NCI-H2081 (cell line): Measurements from ENCODE around the gene BRDT.
A peak's percentile ranks its signal among the peaks of the same experiment; 100 is the strongest.
"Not testable (repeated sequence)": the region's sequence is repeated elsewhere in the genome, so short reads cannot be mapped to it uniquely, and the experiment has no call there.

Experiments used
- DNase-seq, 2 experiments: peaks; one replicate each; lab custom pipeline; 2025; lab: John Stamatoyannopoulos, UW

The BRDT gene

DNA sequence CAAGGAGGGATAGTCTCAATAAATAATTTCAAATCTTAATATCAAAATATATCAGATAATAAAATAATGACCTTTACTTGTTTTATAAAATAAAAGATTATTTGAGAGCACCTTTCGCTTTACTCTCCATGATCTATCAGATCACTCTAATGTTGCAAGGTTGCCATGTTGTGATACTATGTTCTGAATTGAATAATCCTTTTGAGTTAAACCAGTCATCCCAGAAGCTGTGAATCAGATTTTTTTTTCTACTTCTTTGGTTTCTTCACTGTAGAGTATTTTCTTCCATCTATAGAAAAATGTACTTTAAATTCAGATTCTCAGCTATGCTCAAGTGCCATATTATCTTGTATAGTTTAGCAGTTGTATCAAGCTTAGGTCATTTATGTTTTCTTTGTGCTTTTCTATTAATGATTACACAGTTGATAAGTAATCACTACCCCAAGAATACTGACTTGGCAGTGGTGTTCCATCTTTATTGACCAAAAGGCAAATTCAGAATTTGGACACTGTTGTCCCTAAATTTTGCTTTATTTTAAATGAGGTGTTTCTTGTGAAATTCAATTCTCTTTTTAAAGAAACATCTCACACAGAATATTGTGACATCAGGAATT is 32.9 kb downstream of the BRDT start:
- no peak for DNase-seq

DNA sequence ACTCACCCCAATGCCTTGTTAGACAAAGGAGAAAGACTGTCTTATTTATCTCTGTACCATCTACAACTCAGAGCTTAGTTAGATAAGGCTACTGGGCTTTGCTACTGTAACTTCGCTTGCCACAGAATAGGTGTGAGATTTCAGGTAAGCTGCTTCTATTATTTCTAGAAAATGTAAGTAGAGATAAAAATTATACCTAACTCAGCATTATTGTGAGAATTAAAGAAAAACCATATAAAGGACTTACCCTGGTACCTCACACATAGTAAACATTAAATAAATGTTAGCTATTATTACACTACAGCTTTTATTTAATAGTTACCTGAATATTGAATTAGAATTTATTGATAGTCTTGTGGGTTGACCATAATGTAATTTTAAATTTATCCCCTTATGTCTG is 44.1 kb downstream of the BRDT start:
- DNase-seq = no peak

DNA sequence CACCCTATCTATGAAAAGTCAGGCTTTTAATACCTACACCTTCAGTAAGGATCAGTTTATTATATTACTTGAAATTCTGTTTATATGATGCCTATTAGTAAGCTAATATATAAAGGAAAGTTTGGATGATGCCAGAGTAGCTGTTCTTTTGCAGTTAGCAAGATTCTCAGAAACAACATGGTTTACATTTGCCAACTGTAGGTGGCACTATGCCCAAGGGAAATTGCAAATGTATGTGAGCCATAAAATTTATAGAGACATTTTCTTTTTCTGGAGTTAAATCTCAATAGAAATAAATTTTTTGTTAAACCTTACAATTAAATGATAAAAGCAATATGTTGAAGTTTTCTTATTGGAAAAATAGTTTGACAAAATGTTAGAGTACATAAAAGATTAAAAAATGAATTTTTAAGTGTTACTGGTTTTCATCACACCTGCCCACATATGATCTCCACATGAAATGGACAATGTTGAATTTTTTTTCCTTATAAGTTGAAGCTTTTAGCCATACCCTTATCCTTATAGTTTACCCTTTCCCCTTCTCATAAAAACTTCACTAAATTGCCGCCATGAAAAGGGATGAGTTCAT is 48.5 kb downstream of the BRDT start:
- DNase-seq = peak; percentile 18 to 23

DNA sequence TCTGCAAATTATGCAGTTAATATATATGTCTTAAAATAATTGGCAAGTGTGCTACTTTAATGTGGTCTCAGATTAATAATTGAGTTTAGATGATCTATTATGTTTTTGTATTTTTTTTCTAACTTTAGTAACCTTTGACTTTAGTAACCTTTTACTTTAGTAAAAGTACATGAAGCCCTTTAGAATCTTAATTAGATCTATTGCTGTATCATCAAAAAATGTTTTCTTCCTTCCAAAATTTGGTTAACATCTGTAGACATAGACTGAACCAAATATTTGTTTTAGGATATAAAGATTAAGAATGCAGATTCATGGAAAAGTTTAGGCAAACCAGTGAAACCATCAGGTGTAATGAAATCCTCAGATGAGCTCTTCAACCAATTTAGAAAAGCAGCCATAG is 54.9 kb downstream of the BRDT start:
- DNase-seq = no peak

DNA sequence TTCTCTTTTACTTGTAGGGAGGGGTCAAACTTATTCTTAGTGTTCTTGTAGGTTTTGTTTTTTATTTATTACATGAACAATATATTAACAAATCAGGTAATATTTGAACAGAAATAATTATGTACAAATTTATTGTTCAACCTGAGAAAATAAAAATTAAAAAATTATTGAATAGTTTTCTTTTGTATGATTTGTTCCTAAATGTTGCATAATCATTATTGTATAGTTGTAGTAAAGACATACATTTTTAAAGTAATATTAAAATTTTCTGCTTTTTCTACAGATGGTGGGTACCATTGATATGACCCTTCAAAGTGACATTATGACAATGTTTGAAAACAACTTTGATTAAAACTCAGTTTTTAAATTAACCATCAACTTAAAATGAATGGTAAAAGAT is 64.7 kb downstream of the BRDT start:
- DNase-seq = no peak

DNA sequence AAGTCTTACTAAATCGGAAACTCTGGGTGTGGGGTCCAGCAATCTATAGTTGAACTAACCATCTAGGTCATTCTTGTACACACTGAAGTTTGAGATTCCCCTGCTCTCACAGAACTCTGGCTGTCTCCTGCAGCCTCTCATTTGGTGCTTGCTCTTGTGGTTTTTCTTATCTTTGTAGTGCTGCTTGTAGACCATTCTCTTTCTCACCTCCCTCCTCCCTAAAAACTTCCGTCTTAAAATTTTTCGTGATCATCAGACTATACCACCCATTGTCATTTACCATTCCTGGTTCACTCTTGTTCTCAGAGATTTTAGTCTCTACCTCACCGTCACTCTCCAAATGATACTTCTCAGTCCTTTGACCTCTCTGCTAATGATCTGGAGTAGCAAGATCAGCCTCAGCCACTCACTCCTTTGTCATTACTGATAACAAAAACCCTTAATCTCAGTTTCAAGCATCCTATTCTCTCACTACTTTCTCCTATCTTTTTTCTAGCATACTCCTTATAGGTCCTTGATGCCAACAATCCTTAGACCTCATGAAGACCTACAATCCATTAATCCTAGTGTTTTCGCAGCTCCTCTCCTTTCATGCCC is 67.6 kb downstream of the BRDT start:
- DNase-seq = no peak

DNA sequence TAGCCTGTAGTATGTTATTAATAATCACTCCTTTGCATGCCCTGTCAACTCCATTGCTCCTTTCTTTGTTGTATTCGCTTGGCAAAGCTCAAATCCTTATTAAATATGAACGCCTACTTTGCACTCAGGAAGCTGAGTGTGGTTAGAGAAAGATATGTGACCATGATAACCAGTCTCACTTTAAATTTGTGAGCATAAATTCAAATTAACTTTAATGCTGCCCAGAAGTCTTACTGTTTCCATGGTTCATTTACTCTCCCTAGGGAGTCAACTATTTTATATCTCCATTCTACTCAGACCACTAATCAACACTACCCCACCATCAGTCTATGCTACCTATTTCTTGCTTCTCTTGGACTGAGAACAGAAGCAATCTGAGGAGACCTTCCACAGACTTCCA is 68.5 kb downstream of the BRDT start:
- DNase-seq = no peak

DNA sequence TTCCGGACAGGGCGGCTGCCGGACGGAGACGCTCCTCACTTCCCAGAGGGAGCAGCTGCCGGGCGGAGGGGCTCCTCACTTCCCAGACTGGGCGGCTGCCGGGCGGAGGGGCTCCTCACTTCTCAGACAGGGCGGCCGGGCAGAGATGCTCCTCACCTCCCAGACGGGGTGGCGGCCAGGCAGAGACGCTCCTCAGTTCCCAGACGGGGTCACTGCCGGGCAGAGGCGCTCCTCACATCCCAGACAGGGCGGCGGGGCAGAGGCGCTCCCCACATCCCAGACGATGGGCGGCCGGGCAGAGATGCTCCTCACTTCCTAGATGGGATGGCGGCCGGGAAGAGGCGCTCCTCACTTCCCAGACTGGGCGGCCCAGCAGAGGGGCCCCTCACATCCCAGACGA is 76.8 kb downstream of the BRDT start:
- not testable (repeated sequence) for DNase-seq

DNA sequence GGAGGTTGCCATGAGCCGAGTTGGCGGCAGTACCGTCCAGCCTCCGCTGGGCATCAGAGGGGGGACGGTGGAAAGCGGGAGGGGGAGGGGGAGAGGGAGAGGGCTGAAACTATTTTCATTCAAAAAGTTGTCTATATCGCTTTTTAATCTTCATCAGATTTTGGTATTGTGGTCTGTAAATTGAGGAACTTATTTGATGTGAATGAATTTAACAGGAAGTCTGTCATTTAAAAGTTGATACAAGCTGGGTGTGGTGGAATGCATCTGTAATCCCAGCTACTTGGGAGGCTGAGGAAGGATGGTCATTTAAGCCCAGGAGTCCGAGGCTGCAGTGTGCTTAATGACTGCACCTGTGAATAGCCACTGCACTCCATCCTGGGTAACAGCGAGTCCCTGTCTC is 77.6 kb downstream of the BRDT start:
- no peak for DNase-seq

DNA sequence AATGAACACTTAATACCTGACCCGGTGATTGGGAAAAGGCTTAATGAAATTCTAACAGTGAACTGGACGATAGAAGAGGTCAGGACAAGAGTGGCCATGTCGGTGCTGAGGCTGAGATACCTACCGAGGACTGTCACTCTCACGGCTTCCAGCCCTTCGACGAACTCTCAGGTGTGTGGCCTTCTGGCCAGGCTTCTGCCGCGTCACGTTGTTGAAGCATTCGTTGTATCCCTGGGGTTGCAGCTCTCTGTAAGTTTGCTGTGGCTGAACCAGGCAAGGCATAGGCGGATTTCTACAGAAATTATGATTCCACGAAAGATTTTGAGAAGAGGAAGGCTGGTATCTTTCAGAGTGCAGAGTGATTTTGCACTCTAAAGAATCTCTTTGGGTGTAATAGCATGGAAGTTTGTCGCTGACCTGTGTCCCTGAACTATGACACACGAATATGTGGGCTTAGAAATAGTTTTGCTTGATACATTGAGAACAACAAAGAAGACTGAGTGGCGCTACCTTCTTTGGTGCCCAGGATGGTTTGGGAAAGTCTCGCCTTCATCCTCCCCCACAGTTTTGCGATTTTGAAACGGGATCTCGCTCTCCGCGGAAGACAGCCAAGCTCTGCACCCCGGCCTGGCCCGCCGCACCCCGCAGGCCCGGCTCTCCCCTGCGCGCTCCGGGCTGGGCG is 80.2 kb downstream of the BRDT start:
- DNase-seq = no peak

DNA sequence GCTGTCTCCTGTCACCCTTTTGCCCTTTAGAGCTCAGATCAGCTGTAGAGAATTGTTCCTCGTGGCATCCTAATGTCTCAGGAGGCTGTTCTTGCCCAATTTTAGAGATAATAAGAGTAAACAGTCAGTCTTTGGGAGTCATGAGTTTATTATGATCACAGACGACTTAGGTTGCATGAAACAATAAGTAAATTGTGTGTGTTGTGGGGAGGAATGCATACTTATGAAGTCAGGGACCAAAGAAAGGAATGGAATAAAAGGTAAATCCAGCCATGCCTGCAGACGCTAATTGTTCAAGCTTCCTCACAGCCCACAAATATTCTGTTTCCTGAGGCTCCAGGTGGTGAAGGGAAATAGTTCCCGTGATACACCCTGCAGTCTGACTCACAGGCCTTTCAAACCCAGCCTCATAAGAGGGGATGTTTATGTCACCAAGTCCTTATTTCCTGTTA is 81.5 kb downstream of the BRDT start:
- peak; percentile 30 to 45 for DNase-seq

DNA sequence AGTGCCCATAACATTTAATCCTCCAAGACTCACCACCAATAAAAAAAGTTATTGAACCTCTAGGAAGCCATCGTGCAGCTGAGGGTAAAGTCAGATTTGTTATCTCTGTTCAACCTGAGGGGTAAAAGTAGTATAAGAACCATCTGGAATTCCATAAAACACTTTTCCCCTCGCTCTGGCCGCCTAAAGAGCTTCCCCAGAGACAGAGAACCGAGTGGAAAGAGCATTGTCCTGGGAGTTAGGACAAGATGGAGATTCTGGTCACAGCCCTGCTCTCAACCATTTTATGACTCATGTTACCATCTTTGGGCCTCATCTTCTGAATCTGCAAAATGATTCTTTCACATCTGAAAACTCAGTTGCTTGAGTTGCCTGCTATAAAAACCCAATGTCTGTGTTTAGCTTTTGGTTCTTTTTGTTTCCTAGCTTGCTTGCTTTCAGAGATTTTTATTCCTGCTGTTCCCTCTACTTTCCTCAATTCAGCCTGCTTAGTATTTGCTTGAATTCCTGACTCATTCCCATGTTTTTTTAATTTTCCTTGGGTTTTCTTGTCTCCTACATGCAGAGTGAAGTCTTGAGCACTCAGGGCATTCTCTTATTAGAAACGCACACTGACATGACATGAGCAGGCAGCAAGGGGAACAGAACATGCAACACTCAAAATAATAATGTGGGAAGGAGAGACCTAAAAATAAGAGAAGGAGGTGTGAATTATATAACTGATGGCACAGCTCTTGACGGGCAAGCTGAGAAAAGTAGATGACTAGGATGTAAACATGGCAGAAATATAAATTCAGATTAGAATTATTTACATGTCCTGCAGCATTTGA is 82.3 kb downstream of the BRDT start:
- no peak for DNase-seq

DNA sequence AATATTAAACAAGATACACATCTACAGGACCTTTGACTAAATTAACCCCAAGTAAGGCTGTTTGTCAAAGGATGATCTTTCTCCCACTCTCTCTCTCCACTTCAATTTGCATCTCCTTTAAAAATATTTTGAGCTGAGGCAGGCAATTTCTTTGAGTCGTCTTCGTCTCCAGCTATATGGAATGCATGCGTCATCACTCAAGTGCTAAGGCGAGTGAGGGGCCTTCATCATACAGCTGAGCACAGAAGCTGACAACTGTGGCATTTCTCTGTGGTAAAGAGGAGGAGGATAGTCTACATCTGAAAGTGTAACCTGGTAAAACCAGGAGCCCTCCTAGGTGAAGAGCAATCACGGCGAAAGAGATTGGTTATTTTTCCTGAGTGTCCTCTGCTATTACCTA is 88.2 kb downstream of the BRDT start:
- no peak for DNase-seq

DNA sequence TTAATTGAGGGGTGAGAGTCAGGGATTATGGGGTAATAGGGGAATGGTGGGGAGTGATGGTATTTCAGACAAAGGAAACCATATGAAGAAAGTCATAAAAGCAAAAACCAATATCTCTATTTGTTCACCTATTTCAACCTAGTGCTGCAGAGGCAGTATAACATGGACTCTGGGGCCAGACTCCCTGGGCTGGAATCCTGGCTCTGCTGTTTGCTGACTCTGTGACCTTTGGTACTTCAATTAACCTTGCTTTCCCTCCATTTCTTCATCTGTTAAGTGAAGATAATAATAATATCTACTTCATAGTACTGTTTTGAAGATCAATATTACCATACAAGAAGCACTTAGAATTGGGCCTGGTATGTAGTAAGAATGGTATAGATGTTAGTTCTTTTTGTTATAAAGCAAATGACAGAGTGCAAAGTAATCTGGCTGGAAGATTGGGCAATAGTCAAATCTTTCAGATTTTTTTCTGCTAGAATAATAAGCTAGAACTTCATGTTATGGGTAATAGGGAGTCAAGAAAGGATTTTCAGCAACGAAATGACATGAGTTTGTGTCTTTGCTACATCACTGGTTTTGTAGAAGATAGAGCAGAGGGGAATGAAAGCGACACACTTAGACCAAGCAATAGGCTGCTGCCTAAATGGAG is 89.6 kb downstream of the BRDT start:
- no peak for DNase-seq

DNA sequence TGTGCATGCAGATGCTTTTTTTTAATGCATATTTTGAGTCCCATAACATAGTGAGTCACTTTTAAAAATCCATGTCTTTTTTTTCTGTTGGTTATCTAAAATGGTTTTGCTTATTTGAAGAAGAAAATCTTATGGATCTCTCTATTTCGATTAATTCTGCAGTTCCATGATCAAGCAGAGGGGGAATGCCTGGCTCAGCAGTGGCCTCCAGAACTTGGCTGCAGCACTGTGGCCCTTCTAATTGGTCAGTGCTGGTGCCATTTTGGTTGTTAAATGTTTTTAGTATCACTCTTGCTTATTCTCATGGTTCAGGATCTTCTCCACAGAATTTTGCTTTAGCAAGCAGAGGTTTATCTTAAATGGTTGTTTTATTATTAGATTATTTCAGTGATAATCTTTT is 91.8 kb downstream of the BRDT start:
- no peak for DNase-seq

DNA sequence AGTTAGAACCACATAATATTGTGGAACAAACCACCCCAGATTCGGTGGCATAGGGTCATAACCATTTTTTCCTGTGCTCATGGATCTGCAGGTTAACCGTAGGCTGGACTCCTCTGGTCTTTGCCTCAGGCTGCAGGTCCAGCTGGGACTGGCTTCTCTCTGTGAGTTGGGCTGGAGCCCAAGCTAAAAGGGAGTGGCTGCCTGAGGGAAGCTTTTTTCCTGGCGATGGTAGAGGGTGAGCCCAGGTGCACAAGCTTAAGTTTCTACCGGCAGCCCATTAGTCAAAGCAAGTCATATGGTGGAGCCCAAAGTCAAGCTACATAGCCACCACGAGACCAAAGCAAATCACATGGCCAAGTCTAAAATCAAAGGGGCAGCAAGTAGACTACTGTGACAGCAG is 94.4 kb downstream of the BRDT start:
- peak; percentile 1 to 6 for DNase-seq

DNA sequence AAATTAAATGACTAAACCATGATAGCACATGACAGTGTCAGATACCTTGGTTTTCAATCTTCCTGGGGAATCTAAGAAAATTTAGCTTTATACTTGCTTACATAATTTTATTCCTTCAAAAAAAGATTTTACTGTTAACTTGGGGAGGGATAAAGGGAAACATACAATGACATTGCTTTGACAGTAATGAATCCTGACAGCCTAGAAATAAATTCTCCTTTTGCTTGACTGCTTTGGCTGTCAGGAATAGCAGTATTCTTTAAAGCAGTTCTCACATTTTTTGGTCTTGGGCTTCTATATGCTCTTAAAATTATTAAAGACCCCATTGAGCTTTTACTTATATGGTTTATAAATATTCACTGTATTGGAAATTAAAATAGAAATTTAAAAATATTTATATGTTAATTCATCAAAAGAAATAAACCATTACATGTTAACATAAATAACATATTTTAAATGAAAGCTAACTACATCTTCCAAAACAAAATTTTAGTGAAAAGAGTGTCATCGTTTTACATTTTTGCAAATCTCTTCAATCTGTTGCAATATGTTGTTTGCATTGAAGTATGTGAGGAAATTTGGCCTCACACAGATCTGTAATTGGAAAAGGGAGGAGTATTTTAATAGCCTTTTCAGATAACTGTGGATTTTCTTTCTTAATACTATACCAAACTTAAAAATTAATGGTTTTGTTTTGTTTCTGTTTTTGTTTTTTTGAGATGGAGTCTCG is 96.7 kb downstream of the BRDT start:
- no peak for DNase-seq

DNA sequence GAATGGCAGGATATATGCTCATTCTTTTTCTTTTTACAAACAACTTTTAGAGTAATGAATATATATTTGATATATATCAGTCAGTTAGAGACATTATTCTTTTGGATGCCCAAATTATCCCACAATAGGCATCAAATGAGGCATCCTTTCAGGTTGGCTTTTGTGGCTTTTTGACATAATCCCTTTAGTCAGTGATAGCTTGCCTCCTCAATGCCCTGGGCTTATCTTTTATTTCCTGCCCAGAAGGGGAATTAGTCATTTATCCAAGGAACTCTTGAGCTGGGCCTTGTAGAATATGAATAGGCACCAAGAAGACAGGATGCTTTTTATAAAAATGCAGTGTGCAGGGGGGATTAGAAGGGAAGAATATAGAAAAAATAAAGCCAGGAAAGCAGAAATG is 102.7 kb downstream of the BRDT start:
- DNase-seq = no peak
